ENCODE measurements around the gene CTPS1. TPM values are rescaled to one million over a fixed set of nuclear protein-coding genes. Genes with fewer than 3 reads are reported as not detected.
A peak's percentile ranks its signal among the peaks of the same experiment; 100 is the strongest.

Gene CTPS1
- total and polyA plus RNA-seq, 2 of the 13 experiments (the other 11 are each of a cell fraction or from before 2014, with no cell fraction given), result 9.6 to 42.8 TPM

DNA sequence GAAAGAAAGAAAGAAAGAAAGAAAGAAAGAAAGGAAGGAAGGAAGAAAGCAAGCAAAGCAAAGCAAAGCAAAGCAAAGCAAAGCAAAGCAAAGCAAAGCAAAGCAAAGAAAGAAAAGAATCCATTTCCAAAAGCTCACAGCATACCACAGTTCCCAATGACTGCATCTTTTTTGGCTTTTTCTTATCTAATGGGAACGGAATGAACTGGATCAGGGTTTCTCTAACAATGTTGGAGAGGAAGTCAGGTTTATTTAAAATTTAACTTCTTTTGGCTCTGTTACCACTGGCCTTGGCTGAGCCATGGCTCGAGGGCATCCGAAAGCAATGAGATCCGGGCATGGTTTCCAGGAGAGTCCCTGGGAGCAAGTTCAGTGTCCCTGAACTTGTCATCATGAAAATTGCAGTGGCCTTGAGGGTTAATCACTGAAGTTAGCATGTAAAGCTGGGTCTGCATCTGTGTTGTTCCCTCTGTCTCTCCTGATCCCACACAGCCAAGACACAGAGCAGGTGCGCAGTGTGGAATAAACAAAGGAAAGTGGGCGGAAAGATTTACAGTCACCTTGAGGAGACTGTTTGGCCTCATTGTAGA lies 34.6 kb upstream of the CTPS1 start:
- FAIRE-seq (peak; percentile 78), ATAC-seq (peak; percentile 71), DNase-seq (ENCODE audit: low spot score) (peak; percentile 64)
- H3K9me3 ChIP-seq (ENCODE audit: low read length), result no peaks in the 10 kb centered on the region
- POLR2A ChIA-PET, result interaction anchor here (0.9 to 2.4 kb wide), 8 partner anchors 25 to 254 kb away, joined by 3 to 37 read pairs (median 4); partner anchors contain the start of genes CITED4, CTPS1 and NFYC
- peak overlapping the region in 2 of 3 experiments; percentile 11 to 41; a peak in 2 of 6 replicates for H3K4me3 ChIP-seq (replicated peaks in 1 of 3; ENCODE audit: insufficient read depth in 1 of 3, low read depth in 2 of 3, low read length in 3 of 3)
- no peaks in the 10 kb centered on the region for H3K36me3 ChIP-seq (replicated peaks in 1 of 2; ENCODE audit: control insufficient read depth in 1 of 2, insufficient read depth in 2 of 2, low read length in 2 of 2)
- BruUV-seq (replicated peaks), result no TSS peak
- H3K79me2 ChIP-seq (ENCODE audit: insufficient read depth, low read length), result no peaks in the 10 kb centered on the region
- no peak overlapping the region for H2AFZ ChIP-seq (ENCODE audit: low read length)
- in situ Hi-C loops (cut with HindIII; ENCODE audit: extremely low pct_ligation_motif_present, low pct_unique_long_range_greater_than_20kb), result no loop called here
- peak overlapping the region; percentile 64 for H3K4me2 ChIP-seq (ENCODE audit: low read depth, low read length)
- H4K20me1 ChIP-seq (ENCODE audit: insufficient read depth, low read length), result no peaks in the 10 kb centered on the region
- peak overlapping the region; percentile 49 for H3K27ac ChIP-seq (ENCODE audit: extremely low read length, insufficient read depth, low read length)
- peaks cover 55% of the 10 kb centered on the region for H3K4me1 ChIP-seq (ENCODE audit: insufficient read depth, low read length)
- no peaks in the 10 kb centered on the region for H3K27me3 ChIP-seq (ENCODE audit: control insufficient read depth in 1 of 2, insufficient read depth in 2 of 2, low read length in 2 of 2)
- CTCF ChIA-PET (ENCODE audit: low intra/inter-chr PET ratio, low total read pairs), result no interaction called here
- intact Hi-C loops (cut with micrococcal nuclease; ENCODE audit: unreplicated experiment), result loop anchor here (2.0 kb wide), 1 partner anchor 26 kb away; no protein-coding TSS in a partner anchor
- H3K9ac ChIP-seq (ENCODE audit: insufficient read depth, low read depth, low read length), result peak overlapping the region; percentile 5; the same call in 1 of the 2 replicates
- WGBS (ENCODE audit: low lambda C conversion rate), result 7% methylated on average over 6 of the region's 6 CpGs
- TF ChIP-seq NRL (CRISPR knock-in tag; IDR thresholded peaks at IDR 0.05; ENCODE audit: borderline replicate concordance), result no peak
- TF ChIP-seq HNF4G (IDR thresholded peaks at IDR 0.05; ENCODE audit: borderline replicate concordance, low read depth, low read length), result no peak
- TF ChIP-seq HNF4G (CRISPR knock-in tag; IDR thresholded peaks at IDR 0.05; ENCODE audit: borderline replicate concordance, low read depth), result no peak
- TF ChIP-seq, protein P1, sequence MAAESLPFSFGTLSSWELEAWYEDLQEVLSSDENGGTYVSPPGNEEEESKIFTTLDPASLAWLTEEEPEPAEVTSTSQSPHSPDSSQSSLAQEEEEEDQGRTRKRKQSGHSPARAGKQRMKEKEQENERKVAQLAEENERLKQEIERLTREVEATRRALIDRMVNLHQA (CRISPR knock-in tag; IDR thresholded peaks at IDR 0.05), result no peak
- no peak for TF ChIP-seq ZFX (CRISPR knock-in tag; IDR thresholded peaks at IDR 0.05; ENCODE audit: low read depth)
- TF ChIP-seq GLI4 (CRISPR knock-in tag; IDR thresholded peaks at IDR 0.05; ENCODE audit: borderline replicate concordance), result no peak
- TF ChIP-seq SATB2 (CRISPR knock-in tag; IDR thresholded peaks at IDR 0.05), result no peak
- TF ChIP-seq, protein P2, sequence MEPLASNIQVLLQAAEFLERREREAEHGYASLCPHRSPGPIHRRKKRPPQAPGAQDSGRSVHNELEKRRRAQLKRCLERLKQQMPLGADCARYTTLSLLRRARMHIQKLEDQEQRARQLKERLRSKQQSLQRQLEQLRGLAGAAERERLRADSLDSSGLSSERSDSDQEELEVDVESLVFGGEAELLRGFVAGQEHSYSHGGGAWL (CRISPR knock-in tag; IDR thresholded peaks at IDR 0.05), result no peak
- no peak for TF ChIP-seq NR0B2 (CRISPR knock-in tag; IDR thresholded peaks at IDR 0.05)
- TF ChIP-seq, protein P3, sequence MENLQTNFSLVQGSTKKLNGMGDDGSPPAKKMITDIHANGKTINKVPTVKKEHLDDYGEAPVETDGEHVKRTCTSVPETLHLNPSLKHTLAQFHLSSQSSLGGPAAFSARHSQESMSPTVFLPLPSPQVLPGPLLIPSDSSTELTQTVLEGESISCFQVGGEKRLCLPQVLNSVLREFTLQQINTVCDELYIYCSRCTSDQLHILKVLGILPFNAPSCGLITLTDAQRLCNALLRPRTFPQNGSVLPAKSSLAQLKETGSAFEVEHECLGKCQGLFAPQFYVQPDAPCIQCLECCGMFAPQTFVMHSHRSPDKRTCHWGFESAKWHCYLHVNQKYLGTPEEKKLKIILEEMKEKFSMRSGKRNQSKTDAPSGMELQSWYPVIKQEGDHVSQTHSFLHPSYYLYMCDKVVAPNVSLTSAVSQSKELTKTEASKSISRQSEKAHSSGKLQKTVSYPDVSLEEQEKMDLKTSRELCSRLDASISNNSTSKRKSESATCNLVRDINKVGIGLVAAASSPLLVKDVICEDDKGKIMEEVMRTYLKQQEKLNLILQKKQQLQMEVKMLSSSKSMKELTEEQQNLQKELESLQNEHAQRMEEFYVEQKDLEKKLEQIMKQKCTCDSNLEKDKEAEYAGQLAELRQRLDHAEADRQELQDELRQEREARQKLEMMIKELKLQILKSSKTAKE (CRISPR knock-in tag; IDR thresholded peaks at IDR 0.05; ENCODE audit: borderline replicate concordance), result peak; percentile 77
- no peak for TF ChIP-seq FOXA1 (IDR thresholded peaks at IDR 0.05)
- 0 out of 2 replicates have a peak, but pooled peaks have one; percentile 15 for TF ChIP-seq FOXA1 (CRISPR knock-in tag; IDR thresholded peaks at IDR 0.05)
- 0 out of 2 replicates have a peak, but pooled peaks have one; percentile 15 for TF ChIP-seq CEBPG (CRISPR knock-in tag; IDR thresholded peaks at IDR 0.05)
- TF ChIP-seq E2F2 (CRISPR knock-in tag; IDR thresholded peaks at IDR 0.05; ENCODE audit: borderline replicate concordance), result no peak
- TF ChIP-seq, protein P4, sequence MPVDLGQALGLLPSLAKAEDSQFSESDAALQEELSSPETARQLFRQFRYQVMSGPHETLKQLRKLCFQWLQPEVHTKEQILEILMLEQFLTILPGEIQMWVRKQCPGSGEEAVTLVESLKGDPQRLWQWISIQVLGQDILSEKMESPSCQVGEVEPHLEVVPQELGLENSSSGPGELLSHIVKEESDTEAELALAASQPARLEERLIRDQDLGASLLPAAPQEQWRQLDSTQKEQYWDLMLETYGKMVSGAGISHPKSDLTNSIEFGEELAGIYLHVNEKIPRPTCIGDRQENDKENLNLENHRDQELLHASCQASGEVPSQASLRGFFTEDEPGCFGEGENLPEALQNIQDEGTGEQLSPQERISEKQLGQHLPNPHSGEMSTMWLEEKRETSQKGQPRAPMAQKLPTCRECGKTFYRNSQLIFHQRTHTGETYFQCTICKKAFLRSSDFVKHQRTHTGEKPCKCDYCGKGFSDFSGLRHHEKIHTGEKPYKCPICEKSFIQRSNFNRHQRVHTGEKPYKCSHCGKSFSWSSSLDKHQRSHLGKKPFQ (CRISPR knock-in tag; IDR thresholded peaks at IDR 0.05; ENCODE audit: insufficient replicate concordance), result no peak
- no peak for TF ChIP-seq ZNF776 (CRISPR knock-in tag; IDR thresholded peaks at IDR 0.05)
